Vagina (tissue), 2 donors: ENCODE data around the gene CCDC188.

Source experiments
- CTCF ChIP-seq, 3 experiments: fragments of 450-650 bp in 2 of 3; fragments of 200-600 bp in 1 of 3; sonication (generic) in 1 of 3; IDR thresholded peaks; one replicate each; pipeline ENCODE4 v1.5.1; 2017 to 2019; ENCODE audit warnings: antibody characterized with exemption in 3 of 3, mild to moderate bottlenecking in 2 of 3, moderate library complexity in 2 of 3
- POLR2A ChIP-seq, 2 donors: fragments of 450-650 bp; IDR thresholded peaks; one replicate each; pipeline ENCODE4 v1.6.1; 2017; ENCODE audit warnings: antibody characterized with exemption in 2 of 2, mild to moderate bottlenecking in 2 of 2, moderate library complexity in 2 of 2
- POLR2AphosphoS5 ChIP-seq, 2 donors: sonication (generic); formaldehyde crosslinking; IDR thresholded peaks; one replicate each; pipeline ENCODE4 v1.9.0; 2017; ENCODE audit warnings: antibody characterized with exemption in 2 of 2, mild to moderate bottlenecking in 2 of 2, low read depth in 1 of 2; ENCODE audit not compliant: insufficient read depth in 1 of 2

DNA sequence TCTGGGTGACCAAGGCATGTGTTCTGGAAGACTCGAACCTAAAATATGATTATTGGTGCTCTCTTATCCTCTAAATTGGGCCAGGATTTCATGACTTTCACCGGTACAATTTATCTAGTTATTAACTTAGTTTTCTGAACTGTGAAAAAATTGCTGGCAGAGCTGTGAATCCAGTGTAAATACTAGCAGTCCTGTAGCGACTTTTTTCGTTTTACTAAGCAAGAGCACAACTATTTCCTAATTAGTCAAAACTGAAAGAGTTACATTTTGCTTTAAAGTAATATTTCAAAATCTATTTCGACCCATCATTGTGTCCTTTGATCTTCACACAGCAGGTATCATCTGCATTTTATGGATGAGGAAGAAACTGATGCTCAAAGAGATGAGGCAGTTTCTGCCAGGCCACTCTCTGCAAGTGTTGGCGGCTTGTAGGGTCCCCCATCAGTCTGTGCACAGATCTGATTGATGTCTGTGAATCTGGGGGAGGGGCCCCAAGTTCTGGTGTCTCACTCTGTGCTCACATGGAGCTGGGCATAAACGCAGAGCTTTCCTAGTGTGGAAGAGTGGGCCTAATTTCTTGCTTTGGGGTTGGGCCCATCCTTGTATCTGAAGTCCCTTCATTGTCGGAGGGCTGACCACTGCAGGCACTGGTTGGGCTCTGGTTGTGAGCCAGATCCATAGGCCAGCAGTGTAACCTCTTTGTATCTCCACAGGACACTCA, 32.4 kb downstream of the CCDC188 start:
- TF ChIP-seq CTCF (IDR thresholded peaks at IDR 0.05): no peak
- TF ChIP-seq POLR2A (IDR thresholded peaks at IDR 0.05): no peak
- no peak for TF ChIP-seq POLR2AphosphoS5 (IDR thresholded peaks at IDR 0.05; ENCODE audit: insufficient read depth in 1 of 2, low read depth in 1 of 2)
